GM18909 (cell line): ENCODE data around the gene ATRIP.
"Not testable (repeated sequence)": the region's sequence is repeated elsewhere in the genome, so short reads cannot be mapped to it uniquely, and the experiment has no call there.

Experiments used
- ATAC-seq: cut with Tn5 transposase; IDR thresholded peaks from one replicate; pipeline ENCODE4 v1.9.1; 2021; ENCODE audit warnings: mild to moderate bottlenecking; ENCODE audit not compliant: unreplicated experiment, poor library complexity

Gene ATRIP

DNA sequence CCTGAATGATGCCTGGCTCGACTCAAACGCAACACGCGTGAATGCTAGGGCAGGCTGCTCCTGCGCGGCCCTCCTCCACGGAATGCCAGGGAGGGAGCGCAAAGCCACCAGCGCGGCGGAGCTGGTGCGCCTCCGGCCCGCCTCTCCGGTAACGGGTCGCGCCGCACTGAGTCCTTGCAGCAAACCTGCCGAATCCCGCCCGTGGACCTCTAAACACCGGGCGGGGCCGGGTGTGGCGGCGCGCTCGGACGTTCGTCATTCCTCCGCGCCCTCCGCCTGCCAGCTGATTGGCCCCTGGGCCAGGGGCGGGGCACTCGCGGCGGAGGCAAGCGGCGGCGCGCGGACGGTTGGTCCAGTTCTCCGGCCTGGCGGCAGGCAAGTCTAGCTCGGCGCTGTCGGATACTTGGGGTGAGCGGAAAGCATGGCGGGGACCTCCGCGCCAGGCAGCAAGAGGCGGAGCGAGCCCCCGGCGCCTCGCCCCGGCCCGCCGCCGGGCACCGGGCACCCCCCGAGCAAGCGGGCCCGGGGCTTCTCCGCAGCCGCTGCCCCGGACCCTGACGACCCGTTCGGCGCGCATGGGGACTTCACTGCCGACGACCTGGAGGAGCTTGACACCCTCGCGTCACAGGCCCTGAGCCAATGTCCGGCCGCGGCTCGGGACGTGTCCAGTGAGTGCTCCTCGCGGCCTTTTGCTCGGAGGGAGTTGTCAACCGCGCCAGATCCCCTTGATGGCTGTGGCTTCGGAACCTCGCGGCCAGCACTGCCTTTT is at the start of gene ATRIP:
Gene ATRIP, plus strand, starts transcription at position 313 of the 769 bp plus-strand sequence. Its CDS starts 109 bp downstream, at position 422.
- peak; percentile 87 for ATAC-seq

DNA sequence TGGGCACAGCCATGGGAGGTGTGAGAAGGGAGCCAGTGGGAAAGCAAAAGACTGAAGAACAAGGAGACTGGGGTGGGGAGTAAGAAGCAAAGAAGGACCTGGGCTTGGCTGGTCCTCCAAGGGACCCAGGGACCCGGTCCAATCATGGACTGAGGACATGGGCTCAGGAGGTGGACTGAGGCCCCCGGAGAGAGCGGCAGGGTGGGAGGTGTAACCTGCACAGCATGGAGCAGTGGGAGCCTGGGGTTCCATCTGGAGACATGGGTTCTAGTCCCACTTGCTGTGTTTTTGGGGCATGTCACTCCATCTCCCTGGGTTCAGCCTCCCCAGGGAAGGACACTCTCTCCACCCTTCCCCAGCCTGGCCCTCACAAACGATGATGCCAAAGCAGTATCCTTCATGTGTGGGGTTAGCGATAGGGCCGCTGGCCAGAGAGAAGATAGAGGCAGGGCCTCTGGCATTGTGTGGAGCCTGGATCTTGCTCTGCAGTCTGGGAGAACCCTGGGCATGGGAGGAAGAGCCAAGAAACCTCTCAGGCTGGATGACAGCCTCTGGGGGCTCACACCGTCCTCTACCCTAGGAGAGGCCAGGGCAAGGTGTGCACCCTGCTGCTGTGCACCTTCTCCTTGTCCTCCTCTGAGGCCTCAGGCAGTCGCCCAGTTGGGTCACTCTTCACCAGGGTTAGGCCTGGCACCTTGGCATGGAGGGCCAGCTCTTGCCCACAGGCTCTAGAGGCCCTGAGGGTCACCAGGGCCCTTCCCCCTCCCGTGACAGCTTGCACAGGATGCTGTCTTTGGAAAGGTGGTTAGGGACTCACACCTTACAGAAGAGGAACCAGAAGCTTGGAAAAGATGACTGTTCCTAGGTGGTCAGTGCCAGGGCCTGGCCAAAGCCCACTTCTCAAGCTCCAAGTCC is 48.5 kb upstream of the ATRIP start:
- no peak for ATAC-seq

DNA sequence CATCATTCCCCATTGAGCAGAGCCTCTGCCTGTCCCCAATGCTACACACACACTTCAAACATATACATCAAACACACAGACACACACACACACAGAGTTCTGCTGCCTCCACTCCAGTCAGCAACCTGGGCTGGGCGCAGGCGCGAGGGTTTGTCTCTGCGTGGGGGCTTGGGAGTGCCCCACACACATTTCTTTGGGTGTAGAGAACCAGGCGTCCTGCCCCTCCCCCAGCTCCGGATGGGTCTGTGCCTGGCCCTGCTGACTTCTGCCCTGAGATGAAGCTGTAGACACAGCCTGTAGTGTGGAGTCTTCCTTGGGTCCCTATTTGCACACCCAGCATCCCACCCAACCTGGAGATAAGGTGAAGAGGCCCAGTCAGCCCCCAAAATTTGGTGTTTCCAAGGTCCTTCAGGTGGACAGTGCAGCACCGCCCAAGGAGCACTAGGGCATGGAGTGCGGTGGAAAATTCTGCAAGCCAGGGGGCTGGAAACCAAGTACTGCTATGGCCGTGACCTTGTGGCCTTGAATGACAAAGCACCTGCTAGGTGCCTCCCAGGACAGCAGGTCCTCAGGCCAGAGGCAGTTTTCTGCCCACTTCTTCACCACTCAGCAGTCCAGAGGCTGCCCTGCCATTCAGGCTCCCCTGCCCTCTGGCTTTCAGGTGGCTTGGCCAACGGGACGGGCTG is 47.7 kb upstream of the ATRIP start:
- ATAC-seq = no peak

DNA sequence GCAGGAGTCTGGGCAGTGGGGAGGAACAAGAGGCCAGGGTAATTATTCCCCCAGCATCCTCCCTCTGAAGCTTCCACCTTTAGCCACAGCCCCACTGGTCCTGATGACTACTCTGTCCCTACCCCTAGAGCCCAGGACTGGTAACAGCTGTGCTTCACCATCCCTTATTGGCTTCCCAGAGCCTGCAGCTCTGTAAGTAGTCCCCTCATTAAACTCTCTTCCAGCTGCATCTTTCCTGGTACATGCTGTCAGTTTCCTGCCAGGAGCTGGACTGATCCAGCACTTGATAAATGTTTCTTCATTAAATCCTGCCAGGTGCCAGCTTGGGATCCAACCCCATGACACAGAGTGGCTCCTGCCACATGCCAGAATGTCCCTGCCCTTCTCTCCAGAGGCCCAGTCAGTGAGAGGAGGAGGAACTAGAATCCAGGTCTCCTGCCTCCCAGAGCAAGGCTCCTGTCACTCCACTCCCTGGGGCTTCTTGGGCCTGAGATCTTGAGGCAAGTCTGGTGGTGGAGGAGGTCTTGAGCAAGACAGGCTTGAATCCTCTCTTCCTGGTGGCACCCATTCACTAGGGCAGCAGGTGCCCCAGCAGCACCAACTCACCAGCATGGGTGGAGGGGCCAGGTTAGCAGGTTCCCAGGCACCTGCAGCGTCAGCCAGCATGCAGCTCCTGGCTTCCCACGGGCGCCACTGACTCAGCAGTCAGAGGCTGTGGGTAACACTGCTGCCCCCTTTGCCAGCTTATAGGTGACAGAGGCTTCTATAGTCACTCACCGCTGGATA is 47.0 kb upstream of the ATRIP start:
- no peak for ATAC-seq

DNA sequence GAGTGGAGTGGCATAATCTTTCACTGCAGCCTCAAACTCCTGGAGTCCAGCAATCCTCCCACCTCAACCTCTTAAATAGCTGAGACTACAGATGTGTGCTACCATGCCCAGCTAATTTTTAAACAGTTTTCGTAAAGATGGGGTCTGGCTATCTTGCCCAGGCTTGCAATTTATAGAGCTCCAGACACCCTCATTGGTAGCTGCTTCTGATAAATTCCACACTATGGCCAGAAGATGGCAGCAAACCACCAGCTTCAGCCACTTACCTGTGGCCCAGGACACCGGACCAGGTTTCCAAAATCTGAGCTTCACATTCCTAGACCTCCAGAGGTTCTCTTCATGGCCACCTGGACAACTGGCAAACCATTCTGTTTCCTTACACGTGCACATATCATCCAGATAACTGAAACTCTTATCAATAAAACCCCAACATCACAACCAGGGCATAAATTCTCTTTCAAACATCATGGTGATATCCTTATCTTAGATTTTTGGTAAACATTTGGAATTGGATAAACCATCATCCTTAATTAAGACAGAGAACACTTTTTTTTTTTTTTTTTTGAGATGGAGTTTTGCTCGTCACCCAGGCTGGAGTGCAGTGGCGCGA is 45.6 kb upstream of the ATRIP start:
- no peak for ATAC-seq

DNA sequence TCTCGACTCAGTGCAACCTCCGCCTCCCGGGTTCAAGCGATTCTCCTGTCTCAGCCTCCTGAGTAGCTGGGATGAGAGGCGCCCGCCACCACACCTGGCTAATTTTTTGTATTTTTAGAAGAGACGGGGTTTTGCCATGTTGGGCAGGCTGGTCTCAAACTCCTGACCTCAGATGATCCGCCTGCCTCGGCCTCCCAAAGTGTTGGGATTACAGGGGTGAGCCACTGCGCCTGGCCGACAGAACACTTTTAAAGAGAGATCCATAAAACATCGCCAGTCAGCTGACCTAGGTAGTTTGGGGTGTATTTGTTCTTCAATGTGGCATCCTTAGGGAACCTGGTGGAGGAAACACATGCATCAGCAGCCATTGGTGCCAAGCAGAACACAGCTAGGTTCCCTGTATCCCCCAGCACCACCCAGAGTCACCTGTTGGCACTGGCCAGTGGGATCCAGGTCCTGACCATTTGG is 45.1 kb upstream of the ATRIP start:
- not testable (repeated sequence) for ATAC-seq

DNA sequence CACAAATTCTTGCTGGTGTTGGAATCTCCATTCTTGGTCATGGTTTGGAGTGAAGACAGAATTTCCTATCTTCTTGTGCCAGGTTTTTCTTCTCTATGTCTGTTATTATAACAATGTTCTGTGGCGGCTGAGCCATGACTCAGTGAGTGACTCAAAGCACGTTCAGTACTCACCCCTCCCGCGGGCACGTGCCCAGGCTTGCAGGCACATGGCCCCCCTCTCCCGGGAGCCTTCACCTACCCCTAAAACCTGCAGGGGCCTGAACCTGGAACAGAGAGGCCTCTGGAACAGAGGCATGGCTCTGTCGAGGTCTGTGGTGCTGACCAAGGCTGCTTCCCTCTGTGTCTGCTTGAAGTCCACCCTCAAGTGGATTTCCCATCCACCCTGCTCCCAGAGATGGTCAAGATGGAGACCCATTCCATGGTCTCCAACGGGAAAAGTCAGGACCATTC is 44.2 kb upstream of the ATRIP start:
- no peak for ATAC-seq

DNA sequence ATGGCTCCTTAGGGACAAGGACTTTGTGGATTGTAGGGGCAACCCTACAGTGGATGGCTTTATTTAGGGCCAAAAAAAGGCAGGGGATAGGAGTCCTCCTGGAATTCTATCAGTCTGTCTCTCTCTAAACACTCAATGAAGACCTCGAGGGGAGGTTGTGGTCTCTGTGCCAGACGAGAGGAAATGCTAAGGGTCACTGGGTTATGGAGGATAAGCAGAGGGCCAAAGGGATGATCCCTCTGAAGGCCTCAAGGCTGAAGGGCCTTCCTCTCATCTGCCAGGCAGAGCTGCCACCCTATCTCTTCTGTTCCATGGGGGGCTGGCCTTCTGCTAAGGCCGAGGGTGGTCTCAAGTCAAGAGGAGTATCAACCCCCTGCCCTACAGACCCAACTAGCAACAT is 43.6 kb upstream of the ATRIP start:
- no peak for ATAC-seq

DNA sequence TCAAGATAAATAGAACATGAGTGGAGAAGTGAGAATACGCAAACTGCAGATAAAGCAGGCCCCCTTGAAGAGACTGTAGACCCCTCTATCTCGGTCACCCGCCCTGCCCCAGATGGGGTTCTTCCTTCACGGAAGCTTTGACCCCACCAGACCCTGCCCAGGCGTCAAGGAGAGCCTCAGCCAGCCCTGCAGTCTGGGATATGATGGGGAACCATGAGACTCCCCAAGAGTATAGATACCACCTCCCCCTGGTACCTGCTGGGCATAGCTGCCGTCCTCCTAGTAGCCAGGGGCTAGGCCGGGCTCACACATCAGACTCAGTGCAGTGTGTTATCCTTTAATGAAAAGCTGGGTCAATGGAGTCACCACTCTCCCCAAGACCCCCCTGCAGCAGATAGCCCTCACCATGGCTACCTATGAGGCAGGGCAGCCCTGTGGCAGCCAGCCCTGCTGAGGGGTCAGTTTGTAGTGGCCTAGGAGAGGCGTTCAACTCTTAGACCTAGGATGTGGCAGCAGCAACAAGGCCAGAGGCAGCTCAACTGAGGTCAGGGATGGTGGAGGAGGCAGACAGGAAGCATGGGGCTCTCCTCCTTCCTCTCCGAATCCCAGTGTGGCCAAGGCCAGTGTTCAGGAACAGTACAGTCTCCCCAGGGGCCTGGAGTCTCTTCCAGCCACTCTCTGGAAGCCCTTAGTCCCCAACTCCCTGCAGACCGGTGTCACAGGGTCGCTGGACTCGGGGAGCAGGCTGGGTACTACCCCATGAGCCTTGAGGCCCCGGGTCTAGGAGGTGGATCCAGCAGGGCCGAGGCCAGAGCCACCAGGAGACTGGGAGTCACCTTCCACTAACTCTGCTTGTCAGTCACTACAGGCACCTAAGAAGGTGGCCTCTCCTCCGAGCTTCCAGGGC is 42.8 kb upstream of the ATRIP start:
- ATAC-seq = no peak

DNA sequence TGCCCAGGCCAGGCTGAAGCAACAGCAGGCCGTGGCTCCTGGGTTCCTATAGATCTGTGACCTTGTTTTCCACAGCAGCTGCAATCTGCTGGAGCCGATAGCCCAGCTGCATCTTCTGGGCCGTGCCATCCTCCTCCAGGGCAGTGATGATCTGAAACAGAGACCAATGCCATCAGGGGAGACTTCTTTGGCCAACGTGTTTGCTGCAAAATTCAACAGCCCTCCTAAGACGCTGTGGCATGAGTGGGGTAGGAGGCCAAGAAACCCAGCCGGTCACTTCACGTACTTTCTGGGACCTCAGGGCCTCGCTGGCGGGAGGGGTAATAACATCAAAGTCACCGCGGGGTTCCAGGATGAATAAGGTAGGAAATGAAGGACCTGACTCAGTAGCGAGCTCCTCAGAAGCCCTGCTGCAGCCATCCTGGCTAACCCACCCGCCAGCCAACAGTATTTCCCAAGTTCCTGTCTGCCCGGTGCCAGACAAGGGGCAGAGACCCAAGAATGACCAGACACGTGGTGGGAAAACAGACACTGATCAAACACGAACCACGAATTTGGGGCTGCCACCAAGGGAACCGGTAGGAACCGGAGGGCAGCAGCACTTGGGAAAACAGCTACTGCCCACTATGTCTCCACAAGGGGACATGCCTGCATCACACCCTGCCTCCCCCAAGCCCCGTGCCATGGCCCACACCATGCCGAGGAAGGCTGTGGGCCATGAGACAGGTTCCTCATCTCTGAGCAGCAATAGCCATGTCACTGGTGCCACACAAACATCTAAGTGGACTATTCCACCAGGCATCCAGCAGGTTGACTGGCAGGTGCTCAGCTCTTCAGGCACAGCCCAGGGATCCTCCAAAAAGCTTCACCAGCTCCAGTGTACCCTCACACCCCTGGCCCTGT is 41.8 kb upstream of the ATRIP start:
- ATAC-seq = no peak

DNA sequence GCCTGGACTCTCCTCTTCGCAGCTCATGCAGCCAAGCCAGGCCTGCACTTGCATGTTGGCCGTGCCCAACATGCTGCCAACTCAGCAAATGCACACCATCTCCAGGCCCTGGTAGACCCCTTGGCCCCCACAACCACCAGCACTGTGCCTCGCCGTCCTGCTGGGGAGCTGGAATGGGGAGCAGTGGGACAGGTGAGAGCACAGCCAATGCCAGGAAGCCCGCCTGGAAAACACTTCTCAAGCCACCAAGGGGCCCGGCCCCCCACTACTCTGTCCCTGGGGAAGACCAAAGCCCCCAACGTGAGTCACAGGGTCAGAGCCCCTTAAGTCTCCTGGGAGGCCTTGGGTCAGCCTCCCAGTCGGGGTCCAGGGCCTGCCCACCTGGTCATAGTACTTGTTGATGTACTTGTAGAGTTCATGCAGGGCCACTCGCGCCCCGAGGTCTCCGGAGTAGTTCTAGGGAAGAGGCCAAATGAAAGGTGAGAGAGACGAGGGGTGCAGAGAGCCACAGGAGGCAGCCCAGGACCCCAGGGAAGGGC is 41.1 kb upstream of the ATRIP start:
- no peak for ATAC-seq

DNA sequence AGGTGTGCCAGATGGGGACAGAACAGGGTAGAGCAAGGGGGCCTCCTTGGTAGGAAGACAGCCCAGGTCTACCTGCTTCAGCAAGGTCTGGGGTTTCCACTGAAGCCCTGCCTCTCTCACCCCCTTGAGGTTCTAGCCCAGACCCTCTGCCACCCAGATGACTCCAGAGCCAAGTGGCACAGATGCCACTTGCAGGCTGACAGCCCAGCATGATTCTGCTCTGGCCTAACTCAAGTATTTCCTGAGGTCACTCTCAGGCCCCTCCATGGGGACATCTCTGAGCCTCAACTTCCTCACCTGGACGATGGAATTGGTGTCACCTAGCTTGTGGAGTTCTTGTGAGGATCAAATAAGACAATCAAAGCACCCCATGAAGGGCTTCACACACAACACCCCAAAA is 40.6 kb upstream of the ATRIP start:
- no peak for ATAC-seq

DNA sequence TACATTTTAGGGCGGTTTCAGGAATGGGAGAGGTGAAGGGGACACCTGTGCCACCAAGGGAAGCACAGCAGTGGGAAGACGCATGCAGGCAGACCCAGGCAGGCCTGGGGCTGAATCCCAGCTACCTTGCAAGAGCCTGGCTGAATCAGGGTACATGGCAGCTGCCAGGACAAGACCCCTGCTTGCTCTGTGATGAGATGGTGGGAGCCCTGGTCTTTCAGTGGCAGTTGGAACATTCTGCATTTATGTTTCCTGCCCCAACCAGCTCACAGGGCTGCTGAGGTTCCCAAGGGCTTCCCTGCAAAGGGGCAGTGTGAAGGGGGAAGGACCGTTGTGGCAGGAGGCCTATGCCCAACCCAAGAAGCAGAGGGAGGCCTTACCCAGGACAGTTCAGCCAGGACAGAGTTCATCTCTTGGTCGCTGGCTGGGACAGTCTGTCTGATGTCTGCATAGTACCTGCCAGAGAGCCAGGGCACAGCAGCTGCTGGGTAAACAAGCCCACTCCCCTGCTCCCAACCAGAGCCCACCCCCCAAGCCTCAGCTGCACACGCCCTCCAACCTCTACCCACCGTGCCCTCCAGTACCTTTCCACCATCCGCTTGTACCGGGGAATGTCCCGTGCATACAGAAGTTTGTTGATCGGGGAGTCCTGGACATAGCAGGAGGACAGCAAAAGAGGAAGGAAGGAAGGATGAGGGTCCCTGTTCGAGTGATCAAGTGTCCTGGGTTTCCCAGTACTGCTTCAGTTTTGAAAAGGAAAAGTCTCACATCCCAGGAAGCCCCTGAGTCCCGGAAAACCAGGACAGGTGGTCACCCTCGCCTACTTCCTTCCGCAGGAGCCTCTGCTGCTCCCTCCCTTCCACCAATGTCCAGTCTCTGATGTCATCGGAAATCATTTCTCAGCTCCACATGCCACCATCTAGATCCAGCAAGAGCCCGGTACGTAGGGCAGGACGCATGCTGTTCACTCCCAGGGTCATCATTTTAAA is 39.8 kb upstream of the ATRIP start:
- ATAC-seq = no peak

DNA sequence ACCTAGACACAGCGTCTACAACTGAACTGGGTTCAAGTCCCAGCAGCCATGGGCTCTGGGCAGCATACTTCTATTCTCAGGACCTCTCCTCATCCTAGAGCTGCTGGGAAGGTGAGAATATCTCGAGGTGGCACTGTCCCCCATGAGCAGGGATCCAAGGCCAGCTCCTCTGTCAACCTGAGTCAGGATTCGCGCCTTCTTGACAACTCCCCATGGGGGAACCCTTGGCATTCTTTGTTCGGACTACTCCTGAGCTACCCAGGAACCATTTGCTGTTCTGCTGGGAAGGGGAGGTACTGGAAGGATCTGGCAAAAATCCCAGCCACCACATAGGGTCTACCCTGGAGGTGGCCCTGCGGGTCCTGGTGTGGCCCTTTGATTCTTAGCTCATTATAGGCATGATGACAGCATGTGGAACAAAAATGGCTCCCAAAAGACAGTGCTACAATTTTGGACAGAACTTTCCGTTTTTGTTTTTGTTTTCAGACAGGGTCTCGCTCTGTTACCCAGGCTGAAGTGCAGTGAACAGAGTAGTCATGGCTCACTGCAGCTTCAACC is 38.9 kb upstream of the ATRIP start:
- no peak for ATAC-seq

DNA sequence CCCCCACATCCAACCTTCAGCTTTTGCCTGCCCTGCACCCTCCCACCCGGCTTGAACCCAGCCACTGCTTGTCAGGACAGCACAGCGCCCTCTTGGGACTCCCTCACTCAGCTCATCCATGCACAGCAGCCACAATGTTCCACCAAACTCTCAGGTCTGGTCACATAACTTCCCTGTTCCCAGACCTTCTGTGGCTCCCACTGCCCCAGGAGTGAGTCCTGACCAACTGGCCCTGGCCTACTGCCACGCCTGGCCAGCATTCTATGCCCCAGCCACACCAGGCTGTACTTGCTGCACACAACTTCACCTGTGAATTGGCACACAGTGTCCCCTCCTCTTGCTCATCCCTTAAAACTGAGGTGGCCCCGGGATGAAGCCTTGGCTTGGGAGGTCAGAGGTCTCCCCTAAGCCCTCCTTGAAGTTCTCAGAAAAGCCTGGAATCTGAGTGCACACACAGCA is 37.7 kb upstream of the ATRIP start:
- no peak for ATAC-seq
